Hepatocyte (in vitro differentiated cells): ENCODE results near the gene PMFBP1. TPM values are rescaled to one million over a fixed set of nuclear protein-coding genes. Genes with fewer than 3 reads are reported as not detected.

Experiments
- DNase-seq: peaks from one replicate; pipeline ENCODE4 v3.0.0-alpha.2; 2016; ENCODE audit warnings: low spot score
- H2AFZ ChIP-seq: fragments of 200-600 bp; sonication (generic); 2 replicates; pipeline ENCODE4 v1.6.0; 2016; ENCODE audit warnings: antibody characterized with exemption, mild to moderate bottlenecking
- H3K27ac ChIP-seq: fragments of 200-600 bp; sonication (generic); 2 replicates; pipeline ENCODE4 v1.5.1; 2016; ENCODE audit warnings: mild to moderate bottlenecking
- H3K27me3 ChIP-seq: fragments of 200-600 bp; sonication (generic); 2 replicates; pipeline ENCODE4 v1.6.1; 2016
- H3K36me3 ChIP-seq: fragments of 200-600 bp; sonication (generic); replicated peaks from 2 replicates; pipeline ENCODE4 v1.5.1; 2016; ENCODE audit warnings: low read depth; ENCODE audit not compliant: insufficient read depth
- H3K4me1 ChIP-seq: fragments of 200-600 bp; sonication (generic); 2 replicates; pipeline ENCODE4 v1.5.1; 2016; ENCODE audit warnings: mild to moderate bottlenecking, moderate library complexity; ENCODE audit not compliant: insufficient read depth
- H3K4me2 ChIP-seq: fragments of 200-600 bp; sonication (generic); 2 replicates; pipeline ENCODE4 v1.6.0; 2016
- H3K4me3 ChIP-seq: fragments of 200-600 bp; sonication (generic); 2 replicates; pipeline ENCODE4 v1.5.1; 2016; ENCODE audit warnings: mild to moderate bottlenecking
- H3K79me2 ChIP-seq: fragments of 200-600 bp; sonication (generic); 2 replicates; pipeline ENCODE4 v1.6.0; 2017; ENCODE audit warnings: mild to moderate bottlenecking
- H3K9me2 ChIP-seq: fragments of 200-600 bp; sonication (generic); replicated peaks from 2 replicates; pipeline ENCODE4 v1.6.0; 2017; ENCODE audit warnings: mild to moderate bottlenecking; ENCODE audit not compliant: insufficient read depth
- H3K9me3 ChIP-seq: fragments of 200-600 bp; sonication (generic); 2 replicates; pipeline ENCODE4 v1.5.1; 2016; ENCODE audit warnings: low read depth, mild to moderate bottlenecking
- H4K20me1 ChIP-seq: fragments of 200-600 bp; sonication (generic); 2 replicates; pipeline ENCODE4 v1.6.0; 2016; ENCODE audit warnings: mild to moderate bottlenecking; ENCODE audit not compliant: insufficient read depth, poor library complexity, severe bottlenecking
- CTCF ChIP-seq: fragments of 200-600 bp; sonication (generic); IDR thresholded peaks from 2 replicates; pipeline ENCODE4 v1.5.1; 2016; ENCODE audit warnings: antibody characterized with exemption, mild to moderate bottlenecking; ENCODE audit not compliant: poor library complexity
- EZH2 ChIP-seq: fragments of 200-600 bp; sonication (generic); IDR thresholded peaks from 2 replicates; pipeline ENCODE4 v1.6.1; 2016; ENCODE audit warnings: antibody characterized with exemption, mild to moderate bottlenecking, borderline replicate concordance
- EZH2phosphoT487 ChIP-seq: fragments of 200-600 bp; sonication (generic); IDR thresholded peaks from one replicate; pipeline ENCODE4 v1.6.1; 2018; ENCODE audit warnings: antibody characterized with exemption, mild to moderate bottlenecking, low read depth, moderate library complexity; ENCODE audit not compliant: unreplicated experiment, severe bottlenecking
- WGBS: methylation state at CpG from one replicate; pipeline ENCODE4 v1.1.6; 2016; ENCODE audit warnings: low lambda C conversion rate; ENCODE audit errors: missing lambda C conversion rate; 5-methylcytosine and 5-hydroxymethylcytosine counted together
- polyA plus RNA-seq: library from polyadenylated mRNA; unstranded; fragments of >200 nt; fragmentation: Nextera tagmentation; extraction: Ambion mirVana; gene quantifications from 2 replicates; pipeline ENCODE4 v1.2.1, GENCODE V29; 2016
- total RNA-seq: library from RNA; depleted of rRNA; stranded (reverse); fragments of >200 nt; gene quantifications from 2 replicates; pipeline ENCODE4 v1.2.3, GENCODE V29; 2014

Gene PMFBP1
- total and polyA plus RNA-seq, 2 experiments from 2014 or later: 1.4 to 3.4 TPM

- H3K4me2 ChIP-seq: no peak overlapping the region
- H3K4me1 ChIP-seq: no peaks in the 10 kb centered on the region
- 74% methylated on average over 8 of the region's 8 CpGs for WGBS
- H3K27me3 ChIP-seq: no peaks in the 10 kb centered on the region
- no peak overlapping the region for H3K4me3 ChIP-seq
- H2AFZ ChIP-seq: no peak overlapping the region
- TF ChIP-seq CTCF: no peak
- TF ChIP-seq EZH2phosphoT487: no peak
- no peak for TF ChIP-seq EZH2
- H3K27ac ChIP-seq: no peak overlapping the region
- no peaks in the 10 kb centered on the region for H3K36me3 ChIP-seq
- no peaks in the 10 kb centered on the region for H3K79me2 ChIP-seq
- H3K9me2 ChIP-seq: no peaks in the 10 kb centered on the region
- no peaks in the 10 kb centered on the region for H3K9me3 ChIP-seq
- DNase-seq: no peak
- H4K20me1 ChIP-seq: no peaks in the 10 kb centered on the region
Measured at GRCh38 chr16:72149676-72150464, 22.1 kb downstream of the PMFBP1 start.

GRCh38 chr16:72142476-72142875, 29.5 kb downstream of the PMFBP1 start:
- TF ChIP-seq CTCF (no peak), EZH2 (no peak), EZH2phosphoT487 (no peak)
- WGBS: 44% methylated on average over 1 of the region's 1 CpG
- Histone ChIP-seq H4K20me1 (no peaks in the 10 kb centered on the region), H3K36me3 (no peaks in the 10 kb centered on the region), H2AFZ (no peak overlapping the region), H3K4me1 (no peaks in the 10 kb centered on the region), H3K4me2 (no peak overlapping the region), H3K27ac (no peak overlapping the region), H3K4me3 (no peak overlapping the region), H3K9me3 (no peaks in the 10 kb centered on the region), H3K27me3 (no peaks in the 10 kb centered on the region), H3K9me2 (no peaks in the 10 kb centered on the region), H3K79me2 (no peaks in the 10 kb centered on the region)
- no peak for DNase-seq

- no peaks in the 10 kb centered on the region for H3K4me1 ChIP-seq
- H3K9me3 ChIP-seq: no peaks in the 10 kb centered on the region
- TF ChIP-seq EZH2 (no peak), CTCF (no peak), EZH2phosphoT487 (no peak)
- H4K20me1 ChIP-seq: no peaks in the 10 kb centered on the region
- no peaks in the 10 kb centered on the region for H3K36me3 ChIP-seq
- no peak overlapping the region for H3K4me2 ChIP-seq
- no peak for DNase-seq
- H3K4me3 ChIP-seq: no peak overlapping the region
- H3K9me2 ChIP-seq: no peaks in the 10 kb centered on the region
- H3K27ac ChIP-seq: no peak overlapping the region
- H3K27me3 ChIP-seq: no peaks in the 10 kb centered on the region
- no peaks in the 10 kb centered on the region for H3K79me2 ChIP-seq
- H2AFZ ChIP-seq: no peak overlapping the region
- WGBS: 100% methylated on average over 2 of the region's 2 CpGs
Measured at GRCh38 chr16:72139908-72140307, 32.0 kb downstream of the PMFBP1 start.
